H9 (cell line): ENCODE results near the gene RUSF1. TPM values are rescaled to one million over a fixed set of nuclear protein-coding genes. Genes with fewer than 3 reads are reported as not detected.

Experiments
- DNase-seq: peaks from one replicate; pipeline ENCODE4 v3.0.0-alpha.2; 2017
- H2AFZ ChIP-seq: one replicate; pipeline ENCODE4 v1.6.1; 2013; ENCODE audit warnings: mild to moderate bottlenecking, low read length, control low read depth, moderate library complexity
- H2AK5ac ChIP-seq: 2 replicates; pipeline ENCODE4 v1.6.1; 2013; ENCODE audit warnings: low read length, control low read depth, mixed read lengths; ENCODE audit not compliant: insufficient read length
- H2BK120ac ChIP-seq: one replicate; pipeline ENCODE4 v1.6.1; 2013; ENCODE audit warnings: low read depth, mild to moderate bottlenecking, low read length, control low read depth, inconsistent platforms; ENCODE audit not compliant: poor library complexity, severe bottlenecking
- H2BK12ac ChIP-seq: 2 replicates; pipeline ENCODE4 v1.6.1; 2013; ENCODE audit warnings: low read length, control low read depth, mixed read lengths, low read depth; ENCODE audit not compliant: insufficient read length
- H2BK15ac ChIP-seq: 2 replicates; pipeline ENCODE4 v1.6.1; 2013; ENCODE audit warnings: low read depth, low read length, control low read depth
- H2BK20ac ChIP-seq: one replicate; pipeline ENCODE4 v1.6.1; 2013; ENCODE audit warnings: low read depth, mild to moderate bottlenecking, low read length, control low read depth, inconsistent platforms; ENCODE audit not compliant: poor library complexity, severe bottlenecking
- H2BK5ac ChIP-seq: 2 replicates; pipeline ENCODE4 v1.6.1; 2013; ENCODE audit warnings: low read length, control low read depth, mixed read lengths; ENCODE audit not compliant: insufficient read length
- H3K14ac ChIP-seq: 2 replicates; pipeline ENCODE4 v1.6.1; 2013; ENCODE audit warnings: low read length, control low read depth; ENCODE audit not compliant: insufficient read depth
- H3K18ac ChIP-seq: 2 replicates; pipeline ENCODE4 v1.6.1; 2013; ENCODE audit warnings: low read depth, mild to moderate bottlenecking, mixed read lengths, low read length, control low read depth; ENCODE audit not compliant: insufficient read length
- H3K23ac ChIP-seq: 2 replicates; pipeline ENCODE4 v1.6.1; 2013; ENCODE audit warnings: low read length, control low read depth, mixed read lengths, low read depth; ENCODE audit not compliant: insufficient read length
- H3K23me2 ChIP-seq: 2 replicates; pipeline ENCODE4 v1.6.1; 2013; ENCODE audit warnings: low read depth, mild to moderate bottlenecking, mixed read lengths, low read length, control low read depth; ENCODE audit not compliant: insufficient read length, poor library complexity, severe bottlenecking
- H3K27ac ChIP-seq: 2 replicates; pipeline ENCODE4 v1.5.1; 2013; ENCODE audit warnings: low read length, control low read depth, mixed read lengths, low read depth; ENCODE audit not compliant: insufficient read length
- H3K27me3 ChIP-seq: 2 replicates; pipeline ENCODE4 v1.6.1; 2013; ENCODE audit warnings: low read length, control low read depth, inconsistent platforms; ENCODE audit not compliant: insufficient read depth
- H3K4ac ChIP-seq: 2 replicates; pipeline ENCODE4 v1.6.1; 2013; ENCODE audit warnings: low read depth, mild to moderate bottlenecking, control low read depth, inconsistent platforms, low read length, moderate library complexity
- H3K4me1 ChIP-seq: 2 replicates; pipeline ENCODE4 v1.6.1; 2013; ENCODE audit warnings: low read length, control low read depth, inconsistent platforms; ENCODE audit not compliant: insufficient read depth
- H3K4me2 ChIP-seq: 2 replicates; pipeline ENCODE4 v1.6.1; 2013; ENCODE audit warnings: low read length, control low read depth, mixed read lengths; ENCODE audit not compliant: insufficient read length, insufficient read depth
- H3K56ac ChIP-seq: 2 replicates; pipeline ENCODE4 v1.6.1; 2013; ENCODE audit warnings: low read depth, mild to moderate bottlenecking, mixed read lengths, low read length, control low read depth; ENCODE audit not compliant: insufficient read length
- H3K79me1 ChIP-seq: 2 replicates; pipeline ENCODE4 v1.6.1; 2013; ENCODE audit warnings: low read depth, mild to moderate bottlenecking, moderate library complexity, low read length, control low read depth, inconsistent platforms; ENCODE audit not compliant: insufficient read depth, poor library complexity, severe bottlenecking
- H3K79me2 ChIP-seq: 2 replicates; pipeline ENCODE4 v1.6.1; 2013; ENCODE audit warnings: low read length, control low read depth, inconsistent platforms; ENCODE audit not compliant: insufficient read depth
- H3K9ac ChIP-seq: 2 replicates; pipeline ENCODE4 v1.6.1; 2013; ENCODE audit warnings: low read length, control low read depth, mixed read lengths; ENCODE audit not compliant: insufficient read length; ENCODE audit errors: extremely low read depth
- H3K9me3 ChIP-seq: one replicate; pipeline ENCODE4 v1.6.1; 2013; ENCODE audit warnings: low read depth, low read length, inconsistent platforms; ENCODE audit not compliant: control insufficient read depth
- H3T11ph ChIP-seq: one replicate; pipeline ENCODE4 v1.6.1; 2013; ENCODE audit warnings: mild to moderate bottlenecking, low read length, control low read depth, inconsistent platforms
- H4K20me1 ChIP-seq: one replicate; pipeline ENCODE4 v1.6.1; 2013; ENCODE audit not compliant: control insufficient read depth, insufficient read length, insufficient read depth
- H4K5ac ChIP-seq: 2 replicates; pipeline ENCODE4 v1.6.1; 2013; ENCODE audit warnings: low read depth, mild to moderate bottlenecking, mixed read lengths, low read length, control low read depth; ENCODE audit not compliant: insufficient read length
- H4K8ac ChIP-seq: replicated peaks from 2 replicates; pipeline ENCODE4 v1.6.1; 2013; ENCODE audit warnings: low read length, control low read depth, mixed read lengths, low read depth; ENCODE audit not compliant: insufficient read length
- H4K91ac ChIP-seq: 2 replicates; pipeline ENCODE4 v1.6.1; 2013; ENCODE audit warnings: low read depth, mild to moderate bottlenecking, moderate library complexity, mixed read lengths, low read length, control low read depth; ENCODE audit not compliant: insufficient read length
- H3K27ac Mint-ChIP-seq, 3 experiments: 2 replicates in 2 of 3; 3 replicates in 1 of 3; pipeline ENCODE4 v1.8.0; 2020 to 2021; ENCODE audit warnings: mixed read lengths in 3 of 3, mild to moderate bottlenecking in 1 of 3, moderate library complexity in 1 of 3
- H3K27me3 Mint-ChIP-seq: 2 replicates; pipeline ENCODE4 v1.8.0; 2021; ENCODE audit warnings: low read depth, mild to moderate bottlenecking, moderate library complexity, mixed read lengths
- H3K36me3 Mint-ChIP-seq, 3 experiments: 2 replicates in 2 of 3; 3 replicates in 1 of 3; pipeline ENCODE4 v1.8.0; 2020 to 2021; ENCODE audit warnings: low read depth in 3 of 3, mixed read lengths in 3 of 3; ENCODE audit not compliant: insufficient read depth in 1 of 3
- H3K4me1 Mint-ChIP-seq, 2 experiments: 2 replicates each; pipeline ENCODE4 v1.8.0; 2020; ENCODE audit warnings: mixed read lengths in 2 of 2
- H3K4me3 Mint-ChIP-seq, 2 experiments: 2 replicates in 1 of 2; 3 replicates in 1 of 2; pipeline ENCODE4 v1.8.0; 2020 to 2021; ENCODE audit warnings: mild to moderate bottlenecking in 2 of 2, mixed read lengths in 2 of 2, moderate library complexity in 1 of 2
- H3K9me3 Mint-ChIP-seq, 2 experiments: 2 replicates in 1 of 2; 3 replicates in 1 of 2; pipeline ENCODE4 v1.8.0; 2020; ENCODE audit warnings: mild to moderate bottlenecking in 2 of 2, mixed read lengths in 2 of 2, moderate library complexity in 1 of 2
- CTCF ChIP-seq: fragments of 200-600 bp; sonication (generic); conservative IDR thresholded peaks from 3 replicates; pipeline ENCODE4 v1.8.0; 2021; ENCODE audit warnings: antibody characterized with exemption, mild to moderate bottlenecking
- WGBS: extraction: QIAGEN DNeasy Blood & Tissue Kit; methylation state at CpG from one replicate; pipeline ENCODE4 v1.1.7; 2013; ENCODE audit warnings: missing lambda C conversion rate, low lambda C conversion rate, mixed read lengths; ENCODE audit not compliant: insufficient read length; ENCODE audit errors: extremely low coverage; 5-methylcytosine and 5-hydroxymethylcytosine counted together
- total RNA-seq: library from RNA; stranded (reverse); gene quantifications from 2 replicates; pipeline ENCODE4 v1.2.1, GENCODE V29; 2021

The RUSF1 gene
- total RNA-seq, 1 experiment from 2014 or later = 33.4 TPM

- no peak overlapping the region for H3K23ac ChIP-seq
- no peak overlapping the region for H2BK120ac ChIP-seq
- H3K9ac ChIP-seq = no peak overlapping the region
- Mint-ChIP-seq H3K27me3 (peaks cover 1% of the 10 kb centered on the region; the same call in 1 of the 2 replicates), H3K9me3 (peaks cover 11 to 15% of the 10 kb centered on the region in 2 experiments), H3K4me1 (peaks cover 20 to 24% of the 10 kb centered on the region in 2 experiments), H3K27ac (no peak overlapping the region), H3K4me3 (no peak overlapping the region), H3K36me3 (peaks cover 1 to 3% (median 1%) of the 10 kb centered on the region in 3 experiments; a peak in 5 of 7 replicates)
- no peak overlapping the region for H2AFZ ChIP-seq
- no peaks in the 10 kb centered on the region for H3K79me1 ChIP-seq
- H3K4ac ChIP-seq = no peak overlapping the region
- no peaks in the 10 kb centered on the region; the same call in 1 of the 2 replicates for H3K4me1 ChIP-seq
- no peak overlapping the region for H3K4me2 ChIP-seq
- no peak overlapping the region for H3T11ph ChIP-seq
- no peak overlapping the region for H3K56ac ChIP-seq
- no peak overlapping the region for H3K27ac ChIP-seq
- no peaks in the 10 kb centered on the region for H3K9me3 ChIP-seq
- H3K14ac ChIP-seq = no peak overlapping the region
- no peaks in the 10 kb centered on the region for H3K23me2 ChIP-seq
- no peaks in the 10 kb centered on the region for H4K20me1 ChIP-seq
- H4K91ac ChIP-seq = no peak overlapping the region
- no peak for TF ChIP-seq CTCF
- H4K8ac ChIP-seq = no peak overlapping the region
- H2BK12ac ChIP-seq = no peak overlapping the region
- H3K27me3 ChIP-seq = no peaks in the 10 kb centered on the region
- no peaks in the 10 kb centered on the region for H3K79me2 ChIP-seq
- no peak overlapping the region for H2BK5ac ChIP-seq
- H2BK20ac ChIP-seq = no peak overlapping the region
- no CpG with 5 or more reads among the region's 3 CpGs for WGBS
- no peak overlapping the region for H2AK5ac ChIP-seq
- H4K5ac ChIP-seq = no peak overlapping the region
- DNase-seq = no peak
- no peak overlapping the region for H3K18ac ChIP-seq
- no peak overlapping the region for H2BK15ac ChIP-seq
Measured at GRCh38 chr16:31521368-31521767, 13.2 kb upstream of the RUSF1 start.
